Measurements from ENCODE around the gene C1orf167.
A peak's percentile ranks its signal among the peaks of the same experiment; 100 is the strongest.

Gene C1orf167

GRCh38 chr1:11833497-11833896 is 71.5 kb downstream of the C1orf167 start:
- DNase-seq (ENCODE audit: extremely low read depth in 1 of 2, low read depth in 1 of 2) = no peak

GRCh38 chr1:11833900-11834299 is 71.9 kb downstream of the C1orf167 start:
- no peak for DNase-seq (ENCODE audit: extremely low read depth in 1 of 2, low read depth in 1 of 2)

- DNase-seq (ENCODE audit: extremely low read depth in 1 of 2, low read depth in 1 of 2) = no peak
Observed at GRCh38 chr1:11835441-11836225, 73.6 kb downstream of the C1orf167 start.

- DNase-seq (ENCODE audit: extremely low read depth in 1 of 2, low read depth in 1 of 2) = no peak
Observed at GRCh38 chr1:11836955-11837766, 75.2 kb downstream of the C1orf167 start.

- no peak for DNase-seq (ENCODE audit: extremely low read depth in 1 of 2, low read depth in 1 of 2)
Observed at GRCh38 chr1:11837767-11838348, 75.9 kb downstream of the C1orf167 start.

GRCh38 chr1:11838349-11839272 is 76.6 kb downstream of the C1orf167 start:
- peak; percentile 50 to 60 for DNase-seq (ENCODE audit: extremely low read depth in 1 of 2, low read depth in 1 of 2)

Measured in activated CD8-positive, alpha-beta memory T cell treated with anti-CD3 and anti-CD28 coated beads for 1 hour (primary cell).